RCC 7860 (cell line): ENCODE measurements around the gene ART3.
"Not testable (repeated sequence)": the region's sequence is repeated elsewhere in the genome, so short reads cannot be mapped to it uniquely, and the experiment has no call there.

Experiments
- DNase-seq: peaks from one replicate; pipeline ENCODE4 v3.0.0-alpha.2; 2015; ENCODE audit warnings: low spot score
- FAIRE-seq: peaks from 2 replicates; lab custom pipeline; 2012; peaks lifted over from hg19 to GRCh38; lab: Jason Lieb, UNC

The ART3 gene

DNA sequence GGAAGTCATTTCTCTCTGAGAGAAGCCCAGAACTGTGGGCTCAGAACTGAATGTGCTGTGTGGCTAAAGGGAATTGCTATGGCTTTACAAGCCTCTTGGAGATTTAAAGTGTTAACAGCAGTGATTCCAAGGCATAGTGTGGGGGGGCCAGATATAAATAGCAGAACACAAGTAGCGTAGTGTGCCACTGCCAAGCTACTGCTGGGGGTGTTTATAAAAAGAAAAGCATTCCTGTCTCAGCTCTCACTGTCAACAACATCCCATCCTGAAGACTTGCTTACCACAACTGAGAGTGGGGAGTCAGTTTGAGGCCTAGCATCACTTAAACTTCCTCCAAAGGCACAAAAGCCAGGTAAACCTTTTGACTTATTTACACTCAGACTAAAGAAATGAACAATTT, at the start of gene ART3:
ART3 (plus strand) TSS at position 242 of the 400 bp plus-strand sequence. CDS start 1,181 bp downstream, outside the sequence.
- FAIRE-seq, result no peak

DNA sequence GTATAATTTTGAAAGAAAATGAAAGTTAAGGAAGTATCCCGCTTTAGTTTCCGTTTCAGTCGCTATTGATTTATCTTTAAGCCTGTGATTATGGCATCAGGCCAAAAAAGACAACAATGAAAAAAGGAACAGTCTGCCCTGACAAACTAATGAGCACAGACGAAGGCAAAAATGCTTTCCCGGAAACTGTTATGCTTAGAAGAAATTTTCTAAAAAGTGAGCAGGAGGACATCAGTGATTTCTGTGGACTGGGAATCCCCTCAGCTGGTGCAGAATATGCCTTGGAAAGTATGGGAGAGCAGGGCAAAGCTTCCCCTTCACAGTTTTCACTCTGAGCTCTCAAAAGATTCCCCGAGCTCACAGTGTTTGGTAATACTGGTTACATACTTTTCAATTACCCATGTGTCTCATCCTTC, 46.2 kb upstream of the ART3 start:
- FAIRE-seq (no peak), DNase-seq (no peak)

More for the DNA sequence above, at the start of gene ART3:
- no peak for DNase-seq

GRCh38 chr4:76029300-76029699, 45.2 kb upstream of the ART3 start:
- FAIRE-seq (no peak), DNase-seq (no peak)

- no peak for DNase-seq
- no peak for FAIRE-seq
Measured at GRCh38 chr4:76035141-76035540, 39.4 kb upstream of the ART3 start.

DNA sequence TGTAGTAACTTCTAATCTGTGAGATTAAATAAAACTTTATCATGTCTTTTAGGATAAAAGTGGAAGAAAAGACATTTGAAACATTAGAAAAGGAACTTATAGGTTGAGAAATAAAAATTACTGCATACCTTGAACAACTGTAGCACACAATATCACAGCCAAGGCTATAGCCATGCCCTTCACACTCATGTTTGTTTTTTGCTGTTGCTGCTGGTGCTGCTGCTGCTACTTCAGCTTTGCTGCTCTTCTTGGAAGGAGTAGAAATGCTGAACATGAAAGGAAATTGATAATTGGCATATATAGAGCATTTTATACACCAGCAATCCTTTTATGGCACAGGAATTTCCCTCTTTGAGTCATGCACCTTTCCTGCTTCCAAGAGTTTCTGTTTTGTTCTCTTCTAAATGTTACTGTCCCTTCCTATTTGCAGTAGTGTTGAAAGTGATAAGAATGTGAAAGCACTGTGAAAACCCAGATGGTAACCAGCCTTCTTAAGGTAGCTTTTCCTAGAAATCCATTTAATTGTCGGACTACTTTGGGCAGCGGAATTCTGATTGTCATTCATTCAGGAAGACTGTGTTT, 38.6 kb upstream of the ART3 start, which contains the start of gene CXCL11:
CXCL11 (minus strand) TSS at position 272 of the 582 bp plus-strand sequence; CDS start at position 189, 83 bp downstream.
- FAIRE-seq (no peak), DNase-seq (no peak)

DNA sequence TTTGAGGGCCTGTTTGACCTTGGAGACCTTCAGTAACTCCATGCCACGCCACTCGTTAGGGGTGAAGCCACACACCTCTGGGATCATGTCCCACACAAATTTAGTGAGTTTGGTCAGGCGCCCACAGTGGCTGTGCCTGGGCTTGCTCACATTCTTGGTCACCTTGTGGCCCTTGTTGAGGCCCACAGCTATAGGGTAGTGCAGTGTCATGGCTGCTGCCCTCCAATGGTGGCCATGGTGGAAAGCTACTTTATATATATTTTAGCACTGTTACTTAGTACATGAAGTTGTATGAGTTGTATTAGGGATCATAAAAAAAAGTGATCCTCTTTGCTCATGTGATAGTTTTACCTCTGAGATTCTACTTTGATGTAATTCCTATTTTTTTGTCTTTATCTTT, 37.7 kb upstream of the ART3 start:
- no peak for DNase-seq
- no peak for FAIRE-seq

- not testable (repeated sequence) for DNase-seq, FAIRE-seq
Measured at GRCh38 chr4:76042241-76042998, 32.1 kb upstream of the ART3 start.

- FAIRE-seq, DNase-seq: not testable (repeated sequence)
Measured at GRCh38 chr4:76043306-76043705, 31.2 kb upstream of the ART3 start.

- not testable (repeated sequence) for FAIRE-seq, DNase-seq
Measured at GRCh38 chr4:76044686-76045085, 29.8 kb upstream of the ART3 start.

DNA sequence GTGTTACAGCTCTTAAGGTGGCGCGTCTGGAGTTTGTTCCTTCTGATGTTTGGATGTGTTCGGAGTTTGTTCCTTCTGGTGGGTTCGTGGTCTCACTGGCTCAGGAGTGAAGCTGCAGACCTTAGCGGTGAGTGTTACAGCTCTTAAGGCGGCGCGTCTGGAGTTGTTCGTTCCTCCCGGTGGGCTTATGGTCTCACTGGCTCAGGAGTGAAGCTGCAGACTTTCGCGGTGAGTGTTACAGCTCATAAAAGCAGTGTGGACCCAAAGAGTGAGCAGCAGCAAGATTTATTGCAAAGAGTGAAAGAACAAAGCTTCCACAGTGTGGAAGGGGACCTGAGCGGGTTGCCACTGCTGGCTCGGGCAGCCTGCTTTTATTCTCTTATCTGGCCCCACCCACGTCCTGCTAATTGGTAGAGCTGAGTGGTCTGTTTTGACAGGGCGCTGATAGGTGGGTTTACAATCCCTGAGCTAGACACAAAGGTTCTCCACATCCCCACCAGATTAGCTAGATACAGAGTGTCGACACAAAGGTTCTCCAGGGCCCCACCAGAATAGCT, 24.6 kb upstream of the ART3 start:
- FAIRE-seq, DNase-seq: not testable (repeated sequence)

GRCh38 chr4:76050560-76051050, 23.9 kb upstream of the ART3 start:
- DNase-seq, FAIRE-seq: not testable (repeated sequence)

DNA sequence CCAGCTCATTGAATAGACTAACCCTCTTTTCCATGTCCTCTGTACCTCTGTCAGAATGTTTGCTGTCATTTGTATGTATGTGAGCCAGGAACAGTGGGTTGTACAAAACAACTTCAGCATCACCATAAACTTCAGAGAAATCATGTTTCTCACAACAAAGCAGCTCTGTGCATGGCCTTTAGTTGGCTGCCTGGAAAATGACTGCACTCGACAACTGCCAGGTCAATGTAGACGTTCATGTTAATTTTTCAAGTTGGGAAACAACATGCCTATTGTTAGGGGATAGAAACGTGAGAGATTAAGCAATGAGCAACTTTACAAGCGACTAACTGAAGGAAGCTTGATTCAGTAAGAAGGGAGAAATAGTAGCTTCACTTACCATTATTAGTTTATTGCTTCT, 20.8 kb upstream of the ART3 start:
- no peak for DNase-seq
- FAIRE-seq, result no peak

DNA sequence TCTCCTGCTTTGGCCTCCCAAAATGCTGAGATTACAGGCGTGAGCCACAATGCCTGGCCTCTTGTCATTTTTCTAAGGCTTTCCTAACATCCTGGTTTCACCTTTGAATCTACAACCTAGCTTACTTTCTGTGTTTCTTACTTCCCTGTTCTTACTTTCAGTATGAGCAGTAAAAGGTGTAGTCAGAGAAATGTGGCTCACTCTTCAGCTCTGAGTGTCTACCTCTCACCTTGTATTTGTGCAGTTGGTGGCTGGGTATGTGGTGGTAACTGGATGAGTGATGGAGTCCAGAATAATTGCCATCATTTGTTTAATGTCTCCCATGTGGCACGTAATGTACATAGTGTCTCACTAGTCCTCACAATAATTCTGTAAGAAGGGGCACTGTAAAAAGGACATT, 19.5 kb upstream of the ART3 start:
- DNase-seq, result no peak
- FAIRE-seq, result no peak

DNA sequence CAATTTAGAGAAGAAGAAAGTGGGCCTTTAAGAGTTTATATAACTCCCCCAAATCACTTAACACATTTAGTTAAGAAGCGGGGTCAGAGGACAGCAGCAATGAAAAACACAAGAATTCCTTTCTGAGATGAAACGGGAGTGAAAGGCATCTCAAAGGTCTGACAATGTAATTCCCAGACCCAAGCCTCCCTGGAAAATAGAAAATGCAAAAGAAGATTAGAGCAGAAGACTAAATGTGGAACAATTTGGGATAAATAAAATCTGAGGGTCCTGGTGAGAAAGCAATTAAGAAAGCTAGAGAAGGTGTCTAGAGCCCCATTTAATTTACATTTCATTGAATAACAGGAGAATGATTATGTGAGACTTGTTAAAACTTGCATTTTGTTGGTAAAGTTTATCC, 19.1 kb upstream of the ART3 start:
- DNase-seq (no peak), FAIRE-seq (no peak)

- FAIRE-seq, result no peak
- no peak for DNase-seq
Measured at GRCh38 chr4:76058302-76058701, 16.2 kb upstream of the ART3 start.

GRCh38 chr4:76058888-76059426, 15.6 kb upstream of the ART3 start:
- no peak for DNase-seq
- no peak for FAIRE-seq

- DNase-seq, result no peak
- FAIRE-seq, result no peak
Measured at GRCh38 chr4:76059750-76060149, 14.8 kb upstream of the ART3 start.

- FAIRE-seq, result no peak
- no peak for DNase-seq
Measured at GRCh38 chr4:76060506-76060905, 14.0 kb upstream of the ART3 start.

DNA sequence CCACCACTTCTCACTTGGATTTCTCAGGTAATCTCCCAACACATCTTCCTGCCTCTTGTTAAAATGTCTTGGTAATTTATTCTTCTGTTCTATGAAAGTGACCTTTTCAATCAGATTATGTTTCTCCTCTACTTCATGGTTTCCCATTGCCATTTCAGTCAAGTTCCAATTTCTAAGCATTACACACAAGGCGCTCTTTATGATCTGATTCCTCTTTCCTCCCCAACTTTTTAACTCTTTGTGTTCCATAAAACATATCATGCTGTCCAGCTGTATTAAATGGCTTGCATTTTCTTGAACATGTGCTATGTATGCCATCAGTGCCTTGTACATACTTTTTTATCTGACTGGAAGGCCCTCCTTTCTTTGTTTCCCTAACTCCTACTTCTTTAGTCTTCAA, 13.1 kb upstream of the ART3 start:
- FAIRE-seq (no peak), DNase-seq (no peak)

DNA sequence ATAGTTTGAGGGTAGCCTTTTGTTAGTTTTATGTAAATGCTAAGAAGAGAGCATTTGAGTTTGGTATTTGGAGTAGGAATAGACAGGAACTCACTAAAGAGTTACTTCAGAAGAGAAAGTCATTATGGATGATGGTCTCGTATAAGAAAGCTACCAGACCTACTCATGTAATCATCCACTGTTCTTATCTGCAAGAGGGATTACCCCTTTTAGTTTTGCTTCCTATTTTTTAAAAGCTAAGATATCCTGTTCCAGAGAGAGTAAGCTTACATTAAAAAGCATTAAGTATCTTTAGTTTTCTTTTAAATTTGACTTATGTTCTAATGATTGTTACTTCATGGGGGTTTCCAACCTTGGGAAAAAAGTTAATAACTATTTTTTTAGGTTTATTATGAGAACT, 12.5 kb upstream of the ART3 start:
- FAIRE-seq (no peak), DNase-seq (no peak)

DNA sequence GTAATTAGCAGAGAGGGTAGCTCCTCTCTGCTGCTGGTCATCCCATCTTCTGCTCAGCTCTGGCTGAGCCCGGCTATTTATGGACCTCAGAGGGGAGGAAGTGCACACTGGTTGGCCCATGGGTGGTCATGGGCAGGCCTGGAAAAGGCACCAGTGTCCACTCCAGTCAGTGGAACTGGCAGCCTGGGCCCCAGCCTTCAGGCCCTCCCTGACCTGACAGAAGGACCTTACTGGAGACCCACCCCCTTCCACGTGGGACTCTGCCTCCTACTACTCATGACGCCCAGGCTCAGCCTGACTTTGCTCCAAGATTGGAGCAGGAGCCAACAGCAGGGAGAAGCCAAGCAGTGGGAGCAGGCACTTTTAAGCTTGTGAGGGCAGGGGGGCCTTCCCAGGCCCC, 8.0 kb upstream of the ART3 start:
- FAIRE-seq (no peak), DNase-seq (no peak)
